Fibroblast of pulmonary artery (primary cell): ENCODE measurements around the gene CYB5R3.
A peak's percentile ranks its signal among the peaks of the same experiment; 100 is the strongest.

Experiments
- DNase-seq: peaks from one replicate; pipeline ENCODE4 v3.0.0-alpha.2; 2010; ENCODE audit warnings: low read depth
- H3K4me3 ChIP-seq: replicated peaks from 2 replicates; pipeline ENCODE4 v1.5.1; 2011; ENCODE audit warnings: low read depth, mild to moderate bottlenecking, control low read depth, low read length, moderate library complexity
- CTCF ChIP-seq: IDR thresholded peaks from 2 replicates; pipeline ENCODE4 v1.5.1; 2011; ENCODE audit warnings: mild to moderate bottlenecking, control low read depth, low read length, inconsistent platforms; ENCODE audit errors: missing control alignments

Gene CYB5R3

GRCh38 chr22:42693055-42693762 lies 44.0 kb upstream of the CYB5R3 start:
- no peak overlapping the region for H3K4me3 ChIP-seq
- no peak for TF ChIP-seq CTCF
- no peak for DNase-seq

- H3K4me3 ChIP-seq = no peak overlapping the region
Observed at GRCh38 chr22:42692239-42693054, 43.3 kb upstream of the CYB5R3 start.

GRCh38 chr22:42691440-42691839 lies 42.2 kb upstream of the CYB5R3 start:
- H3K4me3 ChIP-seq = no peak overlapping the region
- DNase-seq = no peak

More at GRCh38 chr22:42692239-42693054, 43.3 kb upstream of the CYB5R3 start:
- TF ChIP-seq CTCF = no peak
- DNase-seq = no peak

GRCh38 chr22:42688241-42689211 lies 39.3 kb upstream of the CYB5R3 start:
- no peak for TF ChIP-seq CTCF
- DNase-seq = peak; percentile 95
- no peak overlapping the region for H3K4me3 ChIP-seq

More at GRCh38 chr22:42691440-42691839, 42.2 kb upstream of the CYB5R3 start:
- TF ChIP-seq CTCF = no peak

- H3K4me3 ChIP-seq = no peak overlapping the region
- DNase-seq = no peak
- TF ChIP-seq CTCF = no peak
Observed at GRCh38 chr22:42686756-42687491, 37.7 kb upstream of the CYB5R3 start.

- TF ChIP-seq CTCF = no peak
- no peak overlapping the region for H3K4me3 ChIP-seq
- no peak for DNase-seq
Observed at GRCh38 chr22:42685941-42686653, 36.9 kb upstream of the CYB5R3 start.
